Skin epidermis (tissue), 12 donors: ENCODE measurements around the gene TSTD2.
"Not testable (repeated sequence)": the region's sequence is repeated elsewhere in the genome, so short reads cannot be mapped to it uniquely, and the experiment has no call there.

Experiments used
- H3K27ac ChIP-seq, 21 experiments: fragments of 200-600 bp; sonication (generic) in 11 of 21; one replicate each; pipeline ENCODE4 v1.5.0; 2020; ENCODE audit warnings: mild to moderate bottlenecking in 3 of 21, inconsistent platforms in 2 of 21, moderate library complexity in 2 of 21
- H3K4me3 ChIP-seq, 7 experiments: fragments of 200-600 bp; sonication (generic) in 2 of 7; one replicate each; pipeline ENCODE4 v1.5.0; 2020; ENCODE audit warnings: inconsistent platforms in 2 of 7, mild to moderate bottlenecking in 2 of 7, moderate library complexity in 1 of 7

The TSTD2 gene

DNA sequence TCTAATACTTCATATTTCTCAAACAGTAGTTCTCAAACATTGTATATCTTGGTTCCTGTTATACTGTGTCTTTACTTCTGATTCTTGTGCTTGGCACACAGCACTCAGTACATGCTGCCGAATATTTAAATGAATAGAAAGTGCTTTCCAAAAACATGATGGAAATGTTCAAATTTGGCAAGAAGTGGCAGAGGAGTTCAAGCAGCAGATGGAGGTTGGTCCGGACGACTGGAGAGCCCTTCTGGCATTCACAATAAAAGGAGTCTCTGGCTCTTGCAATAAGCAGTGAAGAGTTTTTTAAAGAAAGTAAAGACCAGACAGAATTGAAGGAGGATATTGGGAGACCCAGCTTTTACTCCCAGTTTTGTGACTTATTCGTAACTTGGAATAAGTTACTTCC lies 36.3 kb downstream of the TSTD2 start:
- Histone ChIP-seq H3K27ac (no peak overlapping the region), H3K4me3 (no peak overlapping the region)

- H3K27ac ChIP-seq = no peak overlapping the region
- H3K4me3 ChIP-seq = no peak overlapping the region
Observed at GRCh38 chr9:97594381-97594921, 38.7 kb downstream of the TSTD2 start.

GRCh38 chr9:97593960-97594359 lies 39.2 kb downstream of the TSTD2 start:
- no peak overlapping the region for H3K27ac ChIP-seq
- H3K4me3 ChIP-seq = no peak overlapping the region

DNA sequence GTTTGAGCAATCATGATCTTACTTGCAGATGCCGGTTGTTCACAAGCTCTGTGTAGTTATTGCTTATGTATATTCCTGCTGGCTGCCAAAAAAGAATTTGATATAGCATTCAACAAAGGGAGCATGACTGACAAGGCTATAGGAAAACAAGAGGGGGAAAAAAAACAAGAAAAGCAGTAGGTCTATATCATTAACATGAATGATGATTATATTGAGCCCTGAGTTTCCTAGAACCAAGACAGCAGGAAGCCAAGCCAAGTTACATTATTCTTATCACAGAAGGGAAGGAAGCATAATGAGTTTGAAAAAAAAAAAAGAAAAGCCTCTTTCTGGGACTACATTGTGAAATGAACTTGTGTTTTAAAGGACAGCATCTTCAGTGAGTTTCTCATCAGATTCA lies 41.0 kb downstream of the TSTD2 start:
- H3K27ac ChIP-seq = no peak overlapping the region
- no peak overlapping the region for H3K4me3 ChIP-seq

DNA sequence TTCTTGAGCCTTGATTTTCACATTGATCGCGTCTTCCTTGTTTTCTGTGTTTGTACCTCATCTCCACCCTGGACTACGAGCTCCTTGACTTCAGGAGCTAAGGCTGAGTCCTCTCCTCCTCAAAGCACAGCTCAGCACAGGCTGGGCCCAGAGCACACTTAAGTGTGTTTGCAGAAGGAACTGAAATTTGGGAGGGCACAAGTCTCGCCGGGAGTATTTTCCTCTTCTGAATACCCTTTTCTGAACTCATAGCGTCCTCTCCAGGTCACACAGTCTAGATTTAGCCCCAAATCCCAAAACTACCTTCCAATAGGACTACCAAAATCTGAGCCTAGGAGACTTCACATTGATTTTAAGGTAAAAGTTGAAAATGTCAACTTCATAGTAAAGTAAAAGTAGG lies 41.6 kb downstream of the TSTD2 start:
- no peak overlapping the region for H3K4me3 ChIP-seq
- no peak overlapping the region for H3K27ac ChIP-seq

DNA sequence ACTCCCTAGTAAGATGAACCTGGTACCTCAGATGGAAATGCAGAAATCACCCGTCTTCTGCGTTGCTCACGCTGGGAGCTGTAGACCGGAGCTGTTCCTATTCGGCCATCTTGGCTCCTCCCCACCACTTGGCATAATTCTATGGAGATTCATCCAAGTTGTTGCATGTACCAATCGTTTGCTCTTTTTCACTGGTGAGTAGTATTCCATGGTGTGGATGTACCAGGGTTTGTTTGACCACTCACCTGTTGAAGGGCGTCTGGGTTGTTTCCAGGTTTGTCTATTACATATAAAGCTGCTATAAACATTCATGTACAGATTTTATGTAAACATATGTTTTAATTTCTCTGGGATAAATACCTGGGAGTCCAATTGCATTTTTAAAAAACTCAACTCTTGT lies 46.3 kb downstream of the TSTD2 start:
- H3K4me3 ChIP-seq, H3K27ac ChIP-seq: not testable (repeated sequence)

GRCh38 chr9:97584778-97585177 lies 48.4 kb downstream of the TSTD2 start:
- not testable (repeated sequence) for H3K4me3 ChIP-seq, H3K27ac ChIP-seq

GRCh38 chr9:97581590-97581989 lies 51.6 kb downstream of the TSTD2 start:
- not testable (repeated sequence) for H3K4me3 ChIP-seq, H3K27ac ChIP-seq

GRCh38 chr9:97579914-97580313 lies 53.3 kb downstream of the TSTD2 start:
- H3K4me3 ChIP-seq = no peak overlapping the region
- no peak overlapping the region for H3K27ac ChIP-seq

GRCh38 chr9:97578846-97579245 lies 54.3 kb downstream of the TSTD2 start:
- Histone ChIP-seq H3K4me3 (no peak overlapping the region), H3K27ac (no peak overlapping the region)

- Histone ChIP-seq H3K27ac (no peak overlapping the region), H3K4me3 (no peak overlapping the region)
Observed at GRCh38 chr9:97577051-97577450, 56.1 kb downstream of the TSTD2 start.

- peak overlapping the region in 2 of 7 experiments; percentile 5 to 22 for H3K4me3 ChIP-seq
- H3K27ac ChIP-seq = no peak overlapping the region
Observed at GRCh38 chr9:97575673-97576200, 57.4 kb downstream of the TSTD2 start.

DNA sequence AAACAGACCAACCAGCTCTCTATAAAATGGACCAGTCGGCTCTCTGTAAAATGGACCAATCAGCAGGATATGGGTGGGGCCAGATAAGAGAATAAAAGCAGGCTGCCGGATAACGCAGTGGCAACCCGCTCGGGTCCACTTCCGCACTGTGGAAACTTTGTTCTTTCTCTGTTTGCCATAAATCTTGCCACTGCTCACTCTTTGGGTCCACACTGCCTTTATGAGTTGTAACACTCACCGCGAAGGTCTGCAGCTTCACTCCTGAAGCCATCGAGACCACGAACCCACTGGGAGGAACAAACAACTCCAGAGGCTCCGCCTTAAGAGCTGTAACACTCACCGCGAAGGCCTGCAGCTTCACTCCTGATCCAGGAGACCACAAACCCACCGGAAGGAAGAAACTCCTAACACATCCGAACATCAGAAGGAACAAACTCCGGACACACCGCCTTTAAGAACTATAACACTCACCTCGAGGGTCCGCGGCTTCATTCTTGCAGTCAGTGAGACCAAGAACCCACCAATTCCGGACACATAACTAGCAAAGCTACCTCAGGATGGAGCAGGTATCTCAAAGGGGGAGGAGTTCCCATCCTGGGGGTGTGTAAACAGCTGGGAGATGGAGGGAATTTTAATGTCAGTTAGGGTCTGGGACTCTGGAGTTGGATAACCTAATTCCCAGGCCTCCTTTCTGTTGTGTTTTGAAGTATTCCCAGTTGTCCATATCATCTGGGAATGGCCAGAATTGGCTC lies 58.1 kb downstream of the TSTD2 start:
- Histone ChIP-seq H3K27ac (peak overlapping the region in 1 of 21 experiments; percentile 42), H3K4me3 (peak overlapping the region in 5 of 7 experiments; percentile 5 to 25 (median 18))

GRCh38 chr9:97574101-97574571 lies 59.0 kb downstream of the TSTD2 start:
- not testable (repeated sequence) for H3K27ac ChIP-seq

DNA sequence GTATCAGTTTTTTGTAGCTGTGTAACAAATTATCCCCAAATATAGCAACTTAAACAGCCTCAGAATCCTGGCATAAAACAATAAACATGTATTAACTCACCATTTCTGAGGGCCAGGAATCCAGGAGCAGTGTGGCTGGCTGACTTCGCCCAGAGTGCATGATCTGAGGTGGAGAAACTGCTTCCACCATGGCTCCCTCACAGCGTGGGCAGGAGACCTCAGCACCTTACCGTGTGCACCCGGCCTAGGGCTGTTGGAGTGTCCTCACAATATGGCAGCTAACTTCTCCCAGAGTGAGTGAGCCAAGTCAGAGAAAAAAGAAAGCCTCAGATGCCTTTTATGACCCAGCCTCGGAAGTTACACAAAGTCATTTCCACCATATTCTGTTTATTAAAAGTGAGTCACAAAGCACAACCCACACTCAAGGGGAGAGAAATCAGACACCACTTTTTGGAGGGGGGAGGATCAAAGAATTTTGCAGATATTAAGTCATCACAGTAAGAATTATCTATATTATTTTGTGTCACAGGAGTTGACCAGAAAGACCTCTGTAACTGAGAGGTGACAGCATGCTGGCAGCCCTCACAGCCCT lies 59.6 kb downstream of the TSTD2 start:
- Histone ChIP-seq H3K4me3 (no peak overlapping the region), H3K27ac (no peak overlapping the region)

More at GRCh38 chr9:97574101-97574571, 59.0 kb downstream of the TSTD2 start:
- H3K4me3 ChIP-seq = not testable (repeated sequence)

- Histone ChIP-seq H3K4me3 (no peak overlapping the region), H3K27ac (peak overlapping the region in 1 of 21 experiments; percentile 12)
Observed at GRCh38 chr9:97572892-97573365, 60.2 kb downstream of the TSTD2 start.

- H3K27ac ChIP-seq = no peak overlapping the region
- H3K4me3 ChIP-seq = no peak overlapping the region
Observed at GRCh38 chr9:97572196-97572891, 60.8 kb downstream of the TSTD2 start.

GRCh38 chr9:97571664-97572063 lies 61.5 kb downstream of the TSTD2 start:
- no peak overlapping the region for H3K27ac ChIP-seq

DNA sequence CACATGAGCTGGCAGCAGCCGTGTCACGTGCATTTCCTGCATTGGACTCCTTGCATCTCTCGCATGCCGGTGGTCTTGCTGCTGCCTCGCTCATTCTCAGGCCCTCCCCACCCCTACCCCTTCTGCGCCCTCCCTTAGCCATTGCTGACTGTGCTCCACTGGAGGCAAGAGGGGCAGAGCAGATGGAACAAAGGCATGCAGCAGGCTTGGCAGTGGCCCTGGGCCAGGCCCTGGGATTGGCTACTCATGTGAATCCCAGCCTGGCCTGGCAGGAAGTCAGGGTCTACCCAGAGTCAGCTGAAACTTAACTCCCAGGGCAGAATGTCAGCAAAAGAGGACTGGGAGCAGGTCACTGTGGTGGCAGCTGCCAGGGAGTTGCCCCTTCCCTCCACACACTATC lies 62.3 kb downstream of the TSTD2 start:
- H3K4me3 ChIP-seq = no peak overlapping the region
- no peak overlapping the region for H3K27ac ChIP-seq

More at GRCh38 chr9:97571664-97572063, 61.5 kb downstream of the TSTD2 start:
- no peak overlapping the region for H3K4me3 ChIP-seq
